ENCODE data around the gene PDE6G.

Gene PDE6G

DNA sequence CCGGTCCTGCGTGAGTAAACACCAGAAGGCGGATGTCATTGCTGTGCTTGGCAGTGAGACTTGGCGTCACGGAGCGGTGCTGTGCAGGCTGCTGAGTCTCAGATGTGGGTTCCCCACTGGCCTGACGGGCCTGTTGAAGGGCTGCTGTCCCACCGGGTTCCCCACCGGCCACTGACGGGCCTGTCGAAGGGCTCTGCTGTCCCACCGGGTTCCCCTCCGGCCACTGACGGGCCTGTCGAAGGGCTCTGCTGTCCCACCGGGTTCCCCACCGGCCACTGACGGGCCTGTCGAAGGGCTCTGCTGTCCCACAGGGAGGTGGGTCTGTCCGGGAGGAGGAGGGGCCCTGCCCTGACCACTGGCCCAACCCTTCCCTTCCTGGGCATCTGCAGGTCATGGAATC, 30.3 kb upstream of the PDE6G start:
- DNase-seq, result no peak

DNA sequence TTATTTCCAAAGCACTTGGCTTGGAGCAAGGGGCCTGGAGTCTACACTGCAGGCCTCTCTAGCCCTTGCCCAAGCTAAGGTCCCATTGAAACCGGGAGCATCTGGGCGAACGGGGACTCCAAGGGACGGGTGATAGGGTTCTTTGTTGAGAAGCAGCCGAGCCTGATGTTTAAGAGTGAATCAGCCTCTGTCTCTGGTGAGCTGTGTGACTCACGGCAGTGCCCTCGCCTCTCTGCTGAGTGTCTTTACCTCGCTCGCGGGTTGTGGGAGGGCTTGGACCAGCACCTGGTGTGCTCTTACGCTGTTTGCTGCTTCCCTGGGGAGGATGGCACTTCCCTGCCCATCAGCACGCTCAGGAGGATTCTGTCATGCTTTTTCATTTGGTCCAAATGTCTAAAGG, 28.8 kb upstream of the PDE6G start:
- peak; percentile 79 for DNase-seq

DNA sequence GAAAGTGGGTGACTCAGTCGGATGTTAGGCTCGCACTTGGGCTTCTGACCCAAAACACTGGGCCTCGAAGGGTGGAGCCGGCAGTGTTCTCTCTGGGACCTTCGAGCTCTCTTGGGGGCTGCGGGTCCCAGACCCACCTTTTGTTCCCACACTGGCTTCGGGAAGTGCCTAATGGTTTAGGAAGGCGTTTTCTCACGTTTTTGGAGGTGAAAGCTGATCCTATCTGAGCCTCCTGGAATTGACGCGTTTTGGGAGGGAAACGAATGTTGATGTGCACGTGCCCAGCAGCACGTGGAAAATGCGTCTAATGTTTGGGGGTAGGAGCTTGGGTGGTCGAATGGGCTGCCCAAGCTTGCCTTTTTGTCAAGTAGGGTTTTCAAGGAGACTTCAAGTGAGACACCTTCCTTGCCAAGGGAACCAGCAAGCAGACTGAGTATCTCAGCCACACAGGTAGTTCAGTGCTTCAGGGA, 28.1 kb upstream of the PDE6G start:
- no peak for DNase-seq

DNA sequence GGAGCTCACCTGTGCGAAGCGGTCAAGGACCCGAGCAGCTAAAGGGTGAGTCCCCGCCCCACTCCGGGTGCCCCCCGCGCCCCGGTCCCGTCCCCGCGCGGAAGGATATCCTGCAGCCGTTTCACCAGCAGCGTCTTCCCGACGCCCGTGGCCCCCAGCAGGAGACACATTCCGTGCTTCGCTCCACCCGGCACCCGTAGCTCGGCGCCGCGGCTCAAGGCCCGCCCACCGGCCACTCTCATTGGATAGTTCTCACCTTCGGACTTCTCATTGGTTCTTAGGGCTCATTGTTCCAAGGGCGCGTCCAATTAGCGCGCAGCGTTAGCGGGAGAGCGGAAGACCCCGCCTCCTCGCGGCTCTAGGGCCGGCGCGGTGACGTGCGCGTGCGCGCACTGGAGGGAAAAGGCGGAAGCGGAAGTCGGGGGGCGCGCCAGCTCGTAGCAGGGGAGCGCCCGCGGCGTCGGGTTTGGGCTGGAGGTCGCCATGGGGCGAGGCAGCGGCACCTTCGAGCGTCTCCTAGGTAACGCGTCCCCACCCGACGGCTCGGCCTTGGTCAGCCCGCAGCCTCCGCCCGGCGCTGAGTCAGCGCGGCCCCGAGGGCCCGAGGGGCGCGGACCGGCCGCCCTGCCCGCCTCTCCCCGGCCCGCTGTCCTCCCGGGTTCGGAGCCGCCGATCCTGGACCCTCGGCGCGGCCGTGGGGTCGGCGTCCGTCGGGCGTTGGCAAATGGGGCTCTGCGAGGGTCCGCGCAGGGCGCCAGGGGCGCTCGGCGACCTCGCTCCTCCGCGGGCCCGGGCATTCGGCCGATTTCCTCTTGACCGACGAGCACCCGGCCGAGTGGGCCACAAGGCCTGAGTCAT, 27.5 kb upstream of the PDE6G start, which contains the start of the genes ARL16 and HGS:
Gene ARL16, minus strand, starts transcription at position 214 of the 858 bp plus-strand sequence. Its CDS starts 44 bp downstream, at position 170.
Gene HGS, plus strand, starts transcription at position 428 of the 858 bp plus-strand sequence. Its CDS starts 56 bp downstream, at position 484.
- DNase-seq, result peak; percentile 99

DNA sequence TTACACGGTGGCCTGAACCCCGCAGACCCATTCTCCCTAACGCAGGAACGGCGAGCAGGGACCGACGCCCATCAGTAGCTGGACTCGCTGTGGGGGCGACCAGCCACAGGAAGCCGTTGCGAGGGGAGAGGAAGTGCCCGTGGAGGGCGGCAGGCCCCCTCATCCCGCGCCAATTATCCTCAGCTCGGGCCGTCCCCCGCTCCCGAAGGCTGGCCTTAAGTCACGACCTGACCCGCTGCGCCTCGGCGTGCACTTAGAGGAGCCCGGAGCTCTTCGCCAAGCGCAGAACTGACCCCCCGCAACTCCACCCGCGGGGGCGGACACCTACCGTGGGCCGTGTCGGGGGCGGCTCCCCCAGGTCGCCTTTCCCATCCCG, 26.9 kb upstream of the PDE6G start:
- DNase-seq, result no peak

- DNase-seq, result no peak
Measured at GRCh38 chr17:81682565-81683207, 26.3 kb upstream of the PDE6G start.

GRCh38 chr17:81681672-81682071, 25.3 kb upstream of the PDE6G start:
- DNase-seq, result no peak

DNA sequence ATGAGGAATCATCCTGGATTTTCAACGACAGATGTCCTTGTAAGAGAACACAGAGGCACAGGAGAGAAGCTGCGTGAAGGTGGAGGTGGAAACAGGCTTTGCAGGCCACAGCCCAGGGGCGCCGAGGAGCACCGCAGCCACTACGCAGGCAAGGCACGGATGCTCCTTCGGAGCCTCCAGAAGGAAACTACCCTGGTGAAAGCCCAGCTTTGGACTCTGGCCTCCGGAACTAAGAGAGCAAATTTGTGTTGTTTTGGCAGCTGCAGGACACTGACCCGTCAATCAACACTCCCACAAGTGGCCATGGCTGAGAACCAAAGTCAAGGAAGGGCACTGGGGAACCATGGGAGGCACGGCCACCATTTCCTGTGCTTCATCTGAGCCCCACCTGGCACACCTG, 23.8 kb upstream of the PDE6G start:
- DNase-seq, result no peak

GRCh38 chr17:81676906-81677305, 20.6 kb upstream of the PDE6G start:
- no peak for DNase-seq

GRCh38 chr17:81675515-81676221, 19.3 kb upstream of the PDE6G start:
- peak; percentile 28 for DNase-seq

GRCh38 chr17:81673561-81674258, 17.4 kb upstream of the PDE6G start:
- DNase-seq, result no peak

GRCh38 chr17:81672954-81673353, 16.6 kb upstream of the PDE6G start:
- DNase-seq, result no peak

GRCh38 chr17:81672504-81672903, 16.2 kb upstream of the PDE6G start:
- no peak for DNase-seq

DNA sequence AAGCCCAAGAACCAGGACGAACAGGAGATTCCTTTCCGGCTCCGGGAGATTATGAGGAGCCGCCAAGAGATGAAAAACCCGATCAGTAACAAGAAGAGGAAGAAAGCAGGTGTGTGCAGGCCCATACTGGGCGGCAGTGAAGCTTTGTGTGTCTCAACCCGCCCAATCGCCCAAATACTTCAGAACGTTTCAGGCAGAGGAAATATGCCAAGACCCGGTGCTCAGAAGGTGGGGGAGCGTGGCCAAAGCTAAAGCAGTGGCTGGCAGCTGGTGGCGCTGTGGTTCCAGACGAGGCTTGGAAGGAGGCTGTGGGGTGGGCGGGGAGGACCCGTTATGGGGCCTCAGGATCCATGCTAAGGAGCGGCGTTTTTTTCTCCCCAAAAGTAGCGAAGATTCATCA, 11.4 kb upstream of the PDE6G start:
- no peak for DNase-seq

- DNase-seq, result peak; percentile 97
Measured at GRCh38 chr17:81666342-81667191, 10.2 kb upstream of the PDE6G start, which contains the start of the genes CCDC137 and OXLD1. TSS of gene CCDC137 (plus strand) at chr17:81666737. CDS start at chr17:81666767, 30 bp downstream. TSS of gene OXLD1 (minus strand) at chr17:81666605. CDS start at chr17:81666577, 28 bp downstream.

- no peak for DNase-seq
Measured at GRCh38 chr17:81666092-81666341, 9.7 kb upstream of the PDE6G start.

DNA sequence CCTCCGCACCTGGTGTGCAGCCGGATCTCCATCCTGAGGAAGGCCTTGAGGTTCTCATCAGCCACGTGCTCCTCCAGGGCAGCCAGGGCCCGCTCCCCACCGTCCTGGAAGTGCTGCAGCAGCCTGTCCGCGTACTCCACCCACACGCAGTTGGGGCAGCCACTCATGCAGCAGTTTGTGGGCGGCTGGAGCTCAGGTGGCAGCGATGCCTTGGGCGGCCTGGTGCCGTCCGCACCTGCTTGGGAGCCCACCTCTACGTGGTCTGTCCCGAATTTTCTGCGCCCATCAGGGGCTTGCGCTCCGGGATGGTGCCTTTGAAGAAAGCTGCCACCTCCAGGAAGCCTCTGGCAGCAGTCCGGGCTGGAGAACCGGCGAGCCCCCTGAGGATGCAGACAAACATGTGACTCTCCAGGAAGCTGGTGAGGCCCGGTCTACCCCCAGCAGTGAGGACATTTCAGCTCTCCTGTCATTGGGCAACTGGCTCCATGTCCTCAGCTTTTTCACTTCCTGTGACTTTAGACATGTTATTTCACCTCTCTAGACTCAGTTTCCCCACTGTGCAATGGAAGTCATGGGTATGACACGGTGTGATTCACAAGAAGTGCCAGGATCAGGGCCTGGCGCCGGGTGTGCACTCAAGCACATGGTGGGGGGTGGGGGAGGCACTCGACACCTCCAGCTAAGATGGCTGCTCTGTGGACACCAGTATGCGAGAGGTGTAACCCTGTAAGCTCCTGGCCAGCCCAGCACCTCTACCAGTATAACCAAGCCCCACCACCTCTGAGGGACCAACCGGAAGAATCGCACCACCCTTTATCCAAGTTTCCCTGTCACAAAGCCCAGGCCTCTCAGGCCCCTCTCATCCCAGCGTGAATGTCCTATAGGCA, 9.1 kb upstream of the PDE6G start:
- DNase-seq, result peak; percentile 36

GRCh38 chr17:81664051-81664470, 7.7 kb upstream of the PDE6G start:
- DNase-seq, result no peak

DNA sequence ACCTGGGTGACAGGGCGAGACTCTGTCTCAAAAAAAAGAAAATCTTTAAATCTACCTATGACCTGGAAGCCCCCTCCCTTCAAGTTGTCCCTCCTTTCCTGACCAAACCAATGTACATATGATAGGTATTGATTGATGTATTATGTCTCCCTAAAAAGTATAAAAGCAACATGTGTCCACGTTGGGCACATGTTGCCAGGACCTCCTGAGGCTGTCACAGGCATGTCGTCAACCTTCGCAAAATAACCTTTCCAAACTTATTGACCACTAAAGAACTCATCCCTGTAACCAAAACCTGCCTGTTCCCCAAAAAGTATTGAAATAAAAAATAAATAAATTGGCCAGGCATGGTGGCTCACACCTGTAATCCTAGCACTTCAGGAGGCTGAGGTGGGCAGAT, 5.7 kb upstream of the PDE6G start:
- DNase-seq, result no peak

- no peak for DNase-seq
Measured at GRCh38 chr17:81660441-81660840, 4.1 kb upstream of the PDE6G start.

DNA sequence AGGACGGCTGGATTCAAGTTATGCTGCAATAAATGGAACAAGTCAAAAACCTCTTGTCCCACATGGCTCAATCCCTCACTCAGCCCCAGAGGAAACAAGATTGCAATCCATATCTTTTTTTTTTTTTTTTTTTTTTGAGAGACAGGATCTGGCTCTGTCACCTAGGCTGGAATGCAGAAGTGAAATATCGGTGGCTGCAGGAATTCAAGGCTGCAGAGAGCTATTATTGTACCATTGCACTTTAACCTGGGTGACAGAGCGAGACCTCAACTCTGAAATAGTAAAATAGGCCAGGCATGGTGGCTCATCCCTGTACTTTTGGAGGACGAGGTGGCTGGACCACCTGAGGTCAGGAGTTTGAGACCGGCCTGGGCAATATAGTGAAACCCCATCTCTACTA, 2.7 kb upstream of the PDE6G start:
- no peak for DNase-seq

All from fibroblast of skin of right biceps (primary cell).